HG03108 (cell line): Measurements from ENCODE around the gene BMPER.

ENCODE experiments used
- ATAC-seq: cut with Tn5 transposase; IDR thresholded peaks from one replicate; pipeline ENCODE4 v1.9.1; 2021; ENCODE audit warnings: moderate library complexity; ENCODE audit not compliant: unreplicated experiment

The BMPER gene

DNA sequence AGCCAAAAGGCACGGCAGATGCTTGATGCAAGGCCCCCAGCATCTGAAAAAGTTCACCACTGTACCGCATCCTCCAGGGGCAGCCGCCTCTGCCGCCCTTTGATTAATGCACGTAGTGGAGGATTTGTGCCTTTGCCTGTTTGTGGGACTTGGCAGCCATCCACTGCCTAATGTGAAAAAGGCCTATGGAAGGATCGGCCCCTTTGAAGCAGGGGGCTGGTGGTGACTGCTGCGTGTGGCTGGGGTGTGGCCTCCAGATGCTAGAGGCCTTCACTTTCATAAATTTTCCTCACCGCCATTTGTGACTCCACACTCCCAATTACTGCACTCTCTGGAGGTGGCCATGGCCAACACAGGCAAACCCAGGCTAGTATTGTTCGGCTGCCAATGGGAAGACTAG lies 226.0 kb downstream of the BMPER start:
- no peak for ATAC-seq

DNA sequence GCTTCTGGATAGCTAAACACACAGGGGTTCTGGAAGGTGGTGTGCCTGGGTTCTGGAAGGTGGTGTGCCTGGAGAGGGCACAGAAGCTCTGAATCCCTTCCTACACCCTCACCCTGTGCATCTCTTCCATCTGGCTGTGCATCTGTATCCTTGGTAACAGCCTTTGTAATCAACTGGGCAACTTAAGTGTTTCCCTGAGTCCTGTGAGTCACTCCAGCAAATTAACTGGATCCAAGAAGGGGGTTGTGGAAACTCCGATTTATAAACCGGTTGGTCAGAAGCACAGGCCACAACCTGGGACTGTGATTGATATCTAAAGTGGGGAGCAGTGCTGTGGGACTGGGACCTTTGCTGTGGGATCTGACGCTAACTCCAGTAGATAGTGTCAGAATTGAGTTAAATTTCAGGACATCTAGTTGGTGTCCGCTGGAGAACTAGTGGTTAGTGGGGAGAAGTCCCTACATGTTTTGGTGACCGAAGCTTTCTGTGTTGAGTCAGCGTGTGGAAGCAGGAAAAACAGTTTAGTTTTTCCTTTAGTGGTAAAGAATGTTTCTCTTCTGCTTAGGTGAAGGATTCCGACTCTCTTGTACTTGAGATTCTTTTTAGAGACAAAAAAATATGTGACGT lies 228.1 kb downstream of the BMPER start:
- ATAC-seq, result no peak

DNA sequence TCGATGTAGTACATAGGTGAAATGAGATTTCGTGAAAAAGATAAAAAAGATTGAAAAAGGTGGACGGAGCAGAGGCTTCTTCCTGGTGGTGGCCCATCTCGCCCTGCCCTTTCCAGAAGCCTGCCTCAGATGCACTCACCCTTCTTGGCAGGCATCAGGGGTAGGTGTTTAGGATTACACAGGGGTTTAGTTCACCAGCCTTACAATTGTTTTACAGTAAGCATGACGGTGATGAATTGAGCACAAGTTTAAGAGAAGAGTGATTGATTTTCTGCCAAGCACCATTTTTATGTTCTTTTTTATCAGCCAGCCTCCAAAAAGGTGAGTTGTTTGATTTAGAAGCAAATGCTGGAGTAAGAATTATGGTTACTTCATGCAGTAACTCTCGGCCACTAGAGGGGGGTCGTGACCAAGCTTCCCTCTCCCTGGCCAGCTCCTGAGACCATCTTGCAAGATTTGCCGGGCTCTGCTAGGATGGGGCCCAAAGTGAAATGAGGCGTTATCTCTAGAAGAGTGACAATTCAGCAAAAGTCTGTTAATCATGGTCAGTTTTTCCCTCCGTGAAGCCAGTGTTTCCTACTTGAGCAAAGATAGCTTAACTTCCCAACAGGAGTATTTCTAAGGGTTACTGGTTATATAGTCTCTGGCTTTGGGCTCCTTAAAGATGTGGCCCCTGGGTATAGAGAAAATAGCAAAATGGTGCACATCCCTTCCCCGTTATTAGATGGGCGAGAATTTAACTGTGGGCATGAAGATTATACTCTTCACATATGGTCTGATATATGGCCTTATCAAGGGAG lies 228.8 kb downstream of the BMPER start:
- no peak for ATAC-seq

DNA sequence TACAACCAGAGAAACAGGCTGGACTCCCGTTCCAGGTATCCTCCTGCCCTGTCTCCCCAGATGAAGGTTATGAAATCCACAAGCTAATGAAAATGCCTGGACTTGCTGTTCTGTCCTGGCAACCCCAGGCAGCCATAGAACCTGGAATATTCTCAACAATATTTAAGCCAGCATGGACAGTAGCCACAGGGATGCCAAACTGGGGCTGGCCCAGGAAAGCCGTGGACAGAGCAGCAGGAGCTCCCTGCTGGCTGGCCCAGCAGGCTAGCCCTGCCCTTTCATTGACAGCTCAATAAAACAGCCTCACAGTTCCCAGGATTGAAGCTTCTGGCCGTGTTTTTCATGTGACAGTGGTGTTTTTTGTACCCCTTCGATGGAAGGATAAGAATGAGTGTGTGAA lies 230.6 kb downstream of the BMPER start:
- ATAC-seq, result no peak

DNA sequence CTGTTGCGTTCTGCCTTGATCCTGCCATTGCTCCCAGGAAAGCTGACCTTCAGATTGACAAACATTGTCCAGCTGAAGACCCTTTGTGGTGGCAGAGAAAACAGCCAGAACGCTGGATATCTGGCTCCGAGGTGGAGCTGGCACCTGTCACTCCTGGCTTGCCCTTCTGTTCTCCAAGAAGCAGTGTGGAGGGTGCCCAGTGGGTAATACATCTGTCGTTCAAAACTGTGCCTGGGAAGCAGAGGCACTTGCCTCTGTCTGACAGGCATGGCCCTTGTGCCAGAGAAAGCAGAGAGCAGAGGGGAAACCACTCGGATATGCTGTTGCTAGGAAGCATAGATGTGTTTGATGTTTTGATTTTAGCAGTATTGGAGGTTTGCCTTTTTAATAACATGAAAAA lies 231.4 kb downstream of the BMPER start:
- ATAC-seq, result no peak

DNA sequence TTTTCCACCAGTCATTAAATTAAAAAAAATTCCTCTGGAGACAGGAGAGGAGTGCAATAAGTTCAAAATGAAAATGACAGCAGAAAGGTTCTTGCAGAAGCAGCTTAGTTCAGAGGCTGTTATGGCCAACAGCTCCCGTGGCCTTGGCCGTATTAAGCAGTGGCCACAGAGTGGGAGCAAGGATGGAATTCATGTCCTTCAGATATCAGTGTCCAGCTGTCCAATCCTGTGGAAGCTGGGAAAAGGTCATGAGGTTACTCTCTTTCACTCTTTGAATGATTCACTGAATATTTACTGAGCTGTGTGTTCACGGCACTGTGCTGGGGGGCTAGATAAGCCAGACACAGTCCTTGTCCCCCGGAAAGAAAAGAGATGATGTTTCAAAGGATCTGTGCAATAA lies 231.8 kb downstream of the BMPER start:
- no peak for ATAC-seq

DNA sequence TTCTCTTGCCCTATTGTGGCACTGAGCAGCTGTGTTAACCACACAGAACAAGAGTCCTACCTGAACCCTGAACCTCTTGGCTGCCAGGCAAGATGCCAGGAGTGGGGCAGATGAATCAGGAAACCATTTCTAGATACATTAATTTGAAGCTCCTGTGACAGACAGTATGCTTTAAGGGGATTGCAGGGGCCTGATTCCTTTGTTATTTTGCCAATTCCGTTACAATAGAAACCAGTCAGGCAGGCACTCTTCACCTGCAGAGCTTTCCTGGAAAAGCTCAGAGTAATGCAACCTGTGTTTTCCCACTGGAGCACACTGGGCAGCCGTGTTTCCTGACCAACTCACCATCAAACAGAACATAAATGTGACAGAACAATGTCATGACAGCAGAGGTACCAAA lies 233.1 kb downstream of the BMPER start:
- ATAC-seq, result no peak

DNA sequence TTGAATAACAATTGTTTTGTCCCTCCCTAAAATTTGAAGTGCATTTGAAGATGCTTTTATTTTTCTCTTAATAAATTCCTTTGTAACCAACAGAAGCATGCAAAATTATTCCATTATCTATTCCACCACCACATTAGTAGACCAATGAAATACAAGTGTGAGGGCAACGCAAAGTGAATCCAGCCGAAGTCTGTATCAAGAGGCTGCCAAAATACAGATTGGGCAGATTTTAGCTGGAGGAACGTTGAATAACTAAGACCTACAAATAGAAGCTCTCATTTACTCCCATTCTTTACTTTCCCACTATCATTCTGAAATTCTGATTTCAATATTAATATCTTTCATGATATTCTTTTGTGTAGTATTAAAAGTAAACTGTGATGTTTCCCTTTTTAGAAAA lies 233.7 kb downstream of the BMPER start:
- ATAC-seq, result no peak

DNA sequence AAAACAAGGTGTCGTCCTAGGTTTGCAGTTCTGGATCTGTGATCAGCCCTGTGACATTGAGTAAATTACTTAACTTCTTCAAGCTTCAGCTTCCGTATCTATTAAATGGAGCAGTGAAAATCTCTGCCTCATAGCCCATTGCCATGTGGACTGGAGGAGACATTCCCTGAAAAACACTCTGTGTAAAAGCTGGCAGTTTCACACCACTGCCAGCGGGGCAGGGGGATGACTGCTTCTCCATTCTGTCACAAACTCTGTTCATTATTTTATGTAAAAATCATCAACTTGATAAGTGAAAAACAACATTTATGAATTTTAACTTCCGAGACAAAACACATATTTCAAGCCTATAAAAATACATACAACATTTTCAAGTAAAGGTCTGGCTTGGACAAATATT lies 234.7 kb downstream of the BMPER start:
- ATAC-seq, result no peak

DNA sequence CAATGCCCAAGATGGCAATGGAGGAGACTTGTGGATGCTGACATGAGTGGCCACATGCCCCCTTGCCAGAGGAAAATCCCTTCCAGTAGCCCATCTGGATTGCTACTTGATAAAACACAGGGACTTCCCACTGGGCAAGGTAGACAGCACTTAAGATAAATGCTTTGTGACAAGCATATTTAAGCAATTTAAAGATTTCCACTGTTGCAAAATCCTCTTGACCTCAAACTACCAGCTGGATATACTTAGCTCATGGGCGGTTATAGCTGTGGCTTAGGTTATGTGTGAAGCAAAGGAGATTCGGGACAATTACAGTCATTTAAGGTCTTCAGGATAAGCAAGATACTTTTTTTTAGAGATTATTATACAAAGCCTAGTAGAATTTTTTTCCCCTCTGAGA lies 238.1 kb downstream of the BMPER start:
- ATAC-seq, result no peak

DNA sequence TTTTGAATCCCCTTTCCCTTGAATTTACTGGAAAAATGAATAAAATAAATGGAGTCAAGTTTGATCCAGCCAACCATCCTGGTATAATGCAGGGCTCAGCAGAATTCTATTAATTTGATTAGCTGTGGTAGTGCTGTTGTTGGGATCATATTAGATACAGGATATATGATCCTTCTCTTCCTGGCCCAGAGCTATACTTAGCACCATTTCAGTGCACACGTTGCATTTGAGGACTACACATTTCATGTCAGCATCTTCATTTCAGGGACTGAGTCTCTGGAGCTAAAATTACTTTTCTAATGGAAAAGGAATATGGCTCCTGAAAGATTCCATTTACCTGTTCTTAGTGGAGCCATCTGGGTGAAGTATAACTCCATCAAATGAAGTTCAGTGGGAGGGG lies 240.3 kb downstream of the BMPER start:
- ATAC-seq, result no peak

DNA sequence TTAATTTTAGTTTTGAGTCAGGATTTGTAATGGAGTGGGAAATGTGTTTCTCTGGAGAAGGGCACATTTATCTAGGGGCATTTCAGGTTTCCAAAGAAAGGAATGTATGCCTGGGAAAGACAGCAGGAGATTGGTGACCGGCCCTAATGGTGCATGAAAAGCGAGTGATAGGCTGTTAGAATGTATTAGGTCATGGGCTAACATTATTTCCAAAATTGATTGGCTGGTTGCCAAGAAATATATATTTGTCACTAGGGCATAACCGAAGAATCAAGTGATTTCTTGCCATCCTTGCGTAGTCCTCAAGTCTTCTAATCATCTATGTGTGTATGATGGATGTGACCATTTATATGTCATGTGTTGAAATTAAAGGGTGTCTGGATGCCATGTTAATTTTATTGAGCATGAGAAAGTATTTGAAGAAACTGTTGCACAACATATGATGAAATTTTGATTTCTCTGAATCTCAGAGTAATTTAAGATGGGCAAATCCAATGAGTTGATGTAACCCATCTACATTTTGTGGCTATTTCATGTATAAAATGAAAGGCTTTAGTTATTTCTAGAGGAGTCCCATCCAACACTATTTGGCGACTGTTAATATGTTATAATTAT lies 248.4 kb downstream of the BMPER start:
- ATAC-seq, result no peak

DNA sequence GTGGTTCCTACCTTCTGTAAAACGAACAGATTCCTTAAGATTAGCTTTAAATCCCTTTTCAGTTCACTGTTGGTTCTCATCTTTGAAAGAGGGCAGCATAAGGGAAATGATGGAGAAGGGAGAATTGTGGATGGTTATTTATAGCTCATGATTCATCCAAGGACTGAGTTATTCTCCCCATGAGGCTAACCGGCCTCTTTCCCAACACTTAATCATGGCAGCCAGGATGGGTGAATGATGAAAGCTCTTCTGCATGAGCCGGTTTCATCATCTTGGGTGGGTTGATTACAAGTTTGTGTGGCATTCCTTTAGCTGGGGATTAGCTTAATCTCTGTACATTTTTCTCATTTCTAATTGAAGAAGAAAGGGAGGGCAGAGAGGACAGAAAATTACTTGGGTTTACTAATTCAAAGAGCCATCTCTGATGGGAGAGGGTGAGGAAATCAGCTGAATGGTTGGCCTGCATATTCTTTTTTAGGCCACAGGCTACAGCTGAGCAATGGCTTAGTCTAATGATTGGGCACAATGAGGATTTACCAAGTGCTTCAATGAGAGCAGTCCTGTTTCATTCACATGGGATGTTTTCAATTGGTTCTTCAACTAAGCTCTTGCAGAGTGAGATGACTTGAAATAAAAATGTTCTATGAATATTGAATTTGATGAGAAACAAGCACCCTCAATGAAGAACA lies 250.0 kb downstream of the BMPER start:
- ATAC-seq, result no peak

DNA sequence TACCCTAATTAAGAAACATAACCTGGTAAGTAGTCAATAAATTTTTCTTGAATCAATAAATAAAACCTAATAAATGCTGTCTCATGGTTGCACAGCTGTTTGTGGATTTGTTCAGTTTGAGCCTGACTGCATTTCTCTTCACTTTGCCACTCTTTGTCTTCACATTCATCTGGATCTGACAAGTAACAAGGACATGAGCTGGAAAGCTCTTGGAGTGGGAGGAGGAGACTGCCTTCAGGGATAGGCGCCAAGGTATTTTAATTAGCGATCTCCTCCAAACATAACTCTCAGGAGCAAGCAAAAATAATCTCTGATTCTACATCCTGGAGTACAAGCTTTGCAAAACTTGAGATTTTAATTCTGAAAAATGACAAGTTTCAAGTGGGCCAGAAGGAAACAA lies 251.0 kb downstream of the BMPER start:
- ATAC-seq, result no peak

DNA sequence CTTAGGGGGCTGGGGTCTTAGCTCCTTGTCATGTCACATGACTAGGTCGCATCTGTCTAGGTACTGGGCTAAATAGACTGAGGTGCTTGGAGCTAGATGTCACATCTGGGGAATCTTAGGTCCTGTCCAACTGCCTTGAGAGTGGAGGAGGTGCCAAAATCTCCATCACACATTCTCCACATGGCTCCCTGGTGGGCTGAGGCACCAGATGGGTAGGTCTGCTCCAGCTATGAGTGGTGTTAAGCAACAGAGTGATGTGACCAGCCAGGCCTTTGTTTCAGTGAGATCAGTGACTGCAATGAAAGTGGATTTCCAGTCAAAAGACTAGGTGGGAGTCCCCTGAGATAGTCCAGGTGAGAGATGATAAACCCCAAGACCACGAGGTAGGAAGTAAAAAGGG lies 251.8 kb downstream of the BMPER start:
- no peak for ATAC-seq

DNA sequence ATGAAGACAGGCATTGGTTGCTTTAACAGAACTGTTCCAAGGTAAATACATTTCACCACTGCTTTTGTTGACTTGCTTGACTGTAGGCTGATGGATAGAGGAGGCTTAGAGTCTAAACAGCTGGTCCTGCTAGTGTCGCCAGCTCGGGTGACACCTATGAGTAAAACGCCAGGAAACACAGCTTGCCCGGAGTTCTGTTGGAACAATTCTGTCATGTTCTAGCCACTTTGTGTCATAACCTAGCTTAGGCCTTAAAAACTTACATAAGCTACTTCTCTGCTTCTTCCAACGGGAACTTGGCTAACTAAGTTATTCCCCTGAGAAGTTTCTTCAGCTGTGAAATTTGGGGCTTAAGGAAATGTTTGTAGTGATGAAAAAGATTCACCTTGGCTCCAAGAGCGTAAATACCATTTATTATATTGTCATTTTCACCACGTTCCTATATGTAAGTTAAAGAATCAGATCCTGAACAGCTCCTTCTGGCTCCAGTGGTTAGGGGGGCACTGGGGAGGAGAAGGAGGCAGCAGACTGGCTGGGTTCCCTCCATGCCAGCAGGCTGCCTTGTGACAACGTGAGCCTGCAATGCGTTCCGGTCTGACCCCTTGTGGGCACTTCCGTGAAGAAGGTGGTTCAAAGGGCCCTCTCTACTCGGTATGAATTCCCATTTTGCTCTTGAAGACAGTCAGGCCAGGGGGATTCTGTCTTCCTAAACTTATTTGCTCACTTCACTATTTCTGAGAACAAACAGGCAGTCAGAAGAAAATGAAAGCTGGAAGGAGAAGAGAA lies 253.2 kb downstream of the BMPER start:
- no peak for ATAC-seq

DNA sequence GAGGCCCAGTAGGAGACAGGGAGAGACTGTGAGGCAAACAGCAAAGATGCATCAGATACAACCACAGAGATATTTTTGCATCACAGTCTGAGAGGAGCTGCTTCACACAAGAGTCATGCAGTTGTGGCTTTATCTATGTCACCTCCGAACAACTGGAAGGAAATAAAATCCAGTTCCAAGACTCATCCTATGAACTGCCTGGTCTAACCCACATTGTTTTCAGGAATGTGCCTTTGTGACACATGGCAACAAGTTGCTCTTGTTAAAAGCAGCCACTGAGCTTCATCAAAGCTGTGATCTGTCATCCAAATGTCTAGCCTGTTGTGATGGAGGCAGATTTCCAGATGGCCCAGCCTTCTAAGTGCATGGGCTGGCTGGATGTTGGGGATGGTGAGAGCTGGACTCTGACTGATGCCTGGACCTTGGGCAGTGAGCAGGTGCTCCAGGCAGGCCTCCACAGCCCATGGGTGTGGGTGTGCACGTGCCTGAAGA lies 255.0 kb downstream of the BMPER start:
- no peak for ATAC-seq

DNA sequence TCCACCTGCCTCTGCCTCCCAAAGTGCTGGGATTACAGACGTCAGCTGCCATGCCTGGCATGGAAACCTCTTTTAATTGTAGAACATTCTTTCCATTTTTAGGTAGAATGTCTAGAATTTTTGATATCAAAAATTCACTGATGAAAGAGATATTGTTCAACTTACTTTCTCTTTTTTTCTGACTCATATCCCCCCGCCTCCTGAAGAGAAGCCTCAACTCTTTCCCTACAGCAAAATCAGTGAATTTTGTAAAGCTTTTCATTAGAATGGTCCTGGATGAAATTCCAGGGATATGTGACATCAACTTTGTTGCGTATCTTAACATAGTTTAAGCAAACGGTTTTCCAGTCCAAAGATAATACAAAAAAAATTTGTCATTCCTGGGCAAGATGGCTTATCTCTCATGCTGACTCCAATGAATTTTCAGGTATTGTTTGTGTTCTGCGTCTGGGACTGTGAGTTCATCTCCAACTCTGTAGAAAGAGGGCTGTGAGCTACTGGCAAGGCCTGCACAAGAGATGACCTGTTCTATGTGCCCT lies 256.8 kb downstream of the BMPER start:
- ATAC-seq, result no peak

DNA sequence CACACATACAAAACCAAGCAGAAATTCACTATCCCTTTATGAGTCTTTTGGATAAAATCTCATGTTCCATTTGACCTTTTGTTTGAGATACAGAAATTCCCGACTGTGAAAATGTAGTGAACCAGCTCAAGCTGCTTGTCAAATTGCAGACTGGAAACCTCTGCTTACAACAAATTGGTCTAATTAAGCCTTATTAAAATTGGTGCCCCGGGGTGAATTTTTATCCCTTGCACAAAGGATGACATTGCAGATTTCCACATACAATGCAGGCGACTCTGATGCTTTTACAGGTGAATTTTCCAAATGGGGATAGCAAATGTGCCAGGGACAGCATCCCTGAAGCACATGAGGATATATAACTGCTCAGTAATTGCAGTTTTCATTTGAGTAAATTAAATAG lies 257.3 kb downstream of the BMPER start:
- ATAC-seq, result no peak

DNA sequence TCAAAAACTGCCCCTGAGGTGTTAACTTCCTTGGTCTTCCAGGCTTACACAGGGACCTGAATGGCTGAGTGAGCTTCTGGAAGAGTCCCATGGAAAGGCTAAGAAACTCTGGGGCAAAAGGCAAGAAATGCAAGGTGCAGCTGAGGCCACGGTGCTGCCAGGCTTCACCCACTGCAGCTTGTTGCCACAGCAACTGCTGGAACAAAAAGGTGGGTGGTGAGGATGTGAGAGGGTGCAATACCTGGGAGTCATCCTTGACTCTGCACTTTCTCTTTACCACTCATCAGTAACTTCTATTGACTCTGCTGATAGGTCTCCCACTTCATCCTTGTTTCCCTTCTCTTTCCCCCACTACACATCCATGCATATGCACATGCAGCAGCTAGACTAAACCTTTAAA lies 258.6 kb downstream of the BMPER start:
- no peak for ATAC-seq

DNA sequence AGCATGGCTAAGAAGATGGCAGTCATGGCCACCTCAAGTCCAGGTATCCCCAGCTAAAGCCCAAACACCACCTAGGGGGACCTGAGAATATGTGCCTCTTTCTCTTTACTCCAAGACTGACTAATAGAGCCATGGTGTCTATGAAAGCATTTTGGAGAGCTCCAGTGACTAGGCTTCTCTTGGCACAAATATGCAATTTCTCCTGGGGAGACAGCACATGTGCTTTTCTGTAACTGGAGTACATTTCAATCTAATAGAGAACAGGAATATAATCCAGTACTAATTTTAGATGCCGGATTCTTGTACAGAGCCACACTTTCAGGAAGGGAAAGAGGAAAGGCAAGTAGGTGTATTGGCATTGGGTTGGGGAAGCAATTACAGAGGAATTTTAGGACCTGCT lies 260.1 kb downstream of the BMPER start:
- no peak for ATAC-seq
